ENCODE results near the gene GBP3. TPM values are rescaled to one million over a fixed set of nuclear protein-coding genes. Genes with fewer than 3 reads are reported as not detected.
"Not testable (repeated sequence)": the region's sequence is repeated elsewhere in the genome, so short reads cannot be mapped to it uniquely, and the experiment has no call there.

Gene GBP3
- total RNA-seq, 3 donors from 2014 or later, result 10.1 to 44.9 (median 22.9) TPM

GRCh38 chr1:88980870-88981269 lies 41.8 kb downstream of the GBP3 start:
- Histone ChIP-seq H3K27ac (no peak overlapping the region), H3K4me3 (no peak overlapping the region), H3K36me3 (no peaks in the 10 kb centered on the region), H3K4me1 (peaks cover 0 to 9% of the 10 kb centered on the region in 2 donors), H3K27me3 (no peaks in the 10 kb centered on the region), H3K9me3 (no peaks in the 10 kb centered on the region)
- DNase-seq (ENCODE audit: low spot score in 2 of 2), result no peak
- intact Hi-C loops (cut with DNase I; ENCODE audit: low total_unique reads), result no loop called here
- no peak for TF ChIP-seq CTCF (IDR thresholded peaks at IDR 0.05)
- no peak for TF ChIP-seq POLR2AphosphoS5 (IDR thresholded peaks at IDR 0.05)
- no peak for TF ChIP-seq POLR2A (IDR thresholded peaks at IDR 0.05)

DNA sequence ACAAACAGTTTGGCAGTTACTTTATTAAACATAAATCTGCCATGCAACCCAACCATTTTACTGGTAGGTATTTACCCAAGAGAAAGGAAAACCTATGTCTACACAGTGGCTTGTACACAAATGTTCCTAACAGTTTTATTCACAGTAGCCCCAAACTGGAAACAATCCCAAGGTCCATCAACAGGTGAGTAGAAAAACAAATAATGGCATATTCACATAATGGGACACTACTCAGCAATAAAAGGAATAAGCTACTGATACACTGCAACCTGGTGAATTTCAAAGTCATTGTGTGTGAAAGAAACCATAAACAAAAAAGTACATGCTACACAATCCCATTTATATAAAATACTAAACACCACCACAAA lies 42.9 kb downstream of the GBP3 start:
- TF ChIP-seq POLR2AphosphoS5 (IDR thresholded peaks at IDR 0.05), result no peak
- TF ChIP-seq CTCF (IDR thresholded peaks at IDR 0.05), result no peak
- TF ChIP-seq POLR2A (IDR thresholded peaks at IDR 0.05), result no peak
- Histone ChIP-seq H3K36me3 (no peaks in the 10 kb centered on the region), H3K4me3 (no peak overlapping the region), H3K4me1 (peaks cover 0 to 3% of the 10 kb centered on the region in 2 donors), H3K9me3 (no peaks in the 10 kb centered on the region), H3K27ac (no peak overlapping the region), H3K27me3 (no peaks in the 10 kb centered on the region)
- no peak for DNase-seq (ENCODE audit: low spot score in 2 of 2)
- intact Hi-C loops (cut with DNase I; ENCODE audit: low total_unique reads), result loop anchor here (5.0 kb wide), 1 partner anchor 898 kb away; no protein-coding TSS in a partner anchor

GRCh38 chr1:88979054-88979748 lies 43.5 kb downstream of the GBP3 start:
- no peak overlapping the region for H3K4me3 ChIP-seq
- intact Hi-C loops (cut with DNase I; ENCODE audit: low total_unique reads), result loop anchor here (5.0 kb wide), 1 partner anchor 898 kb away; no protein-coding TSS in a partner anchor
- no peaks in the 10 kb centered on the region for H3K36me3 ChIP-seq
- no peaks in the 10 kb centered on the region for H3K4me1 ChIP-seq
- H3K27me3 ChIP-seq, result no peaks in the 10 kb centered on the region
- no peak overlapping the region for H3K27ac ChIP-seq
- DNase-seq (ENCODE audit: low spot score in 2 of 2), result no peak
- TF ChIP-seq POLR2A (IDR thresholded peaks at IDR 0.05) (no peak), CTCF (IDR thresholded peaks at IDR 0.05) (no peak), POLR2AphosphoS5 (IDR thresholded peaks at IDR 0.05) (no peak)
- no peaks in the 10 kb centered on the region for H3K9me3 ChIP-seq

DNA sequence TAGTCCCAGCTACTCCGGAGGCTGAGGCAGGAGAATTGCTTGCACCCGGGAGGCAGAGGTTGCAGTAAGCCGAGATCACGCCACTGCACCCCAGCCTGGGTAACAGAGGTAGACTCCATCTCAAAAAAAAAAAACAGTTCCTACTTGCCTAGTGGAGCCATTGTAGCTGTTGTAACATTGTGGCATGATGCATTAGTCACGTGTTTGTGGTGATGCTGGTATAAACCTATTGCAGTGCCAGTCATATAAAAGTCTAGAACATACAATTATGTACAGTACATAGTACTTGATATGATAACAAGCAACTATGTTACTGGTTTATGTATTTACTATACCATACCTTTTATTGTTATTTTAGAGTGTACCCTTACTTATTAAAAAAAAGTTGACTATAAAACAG lies 46.4 kb downstream of the GBP3 start:
- no peaks in the 10 kb centered on the region for H3K4me1 ChIP-seq
- no peaks in the 10 kb centered on the region for H3K27me3 ChIP-seq
- DNase-seq (ENCODE audit: low spot score in 2 of 2), result no peak
- no peaks in the 10 kb centered on the region for H3K9me3 ChIP-seq
- H3K36me3 ChIP-seq, result no peaks in the 10 kb centered on the region
- no peak overlapping the region for H3K27ac ChIP-seq
- H3K4me3 ChIP-seq, result no peak overlapping the region
- intact Hi-C loops (cut with DNase I; ENCODE audit: low total_unique reads), result loop anchor here (5.0 kb wide), 1 partner anchor 901 kb away; no protein-coding TSS in a partner anchor
- no peak for TF ChIP-seq POLR2AphosphoS5 (IDR thresholded peaks at IDR 0.05)
- TF ChIP-seq CTCF (IDR thresholded peaks at IDR 0.05), result no peak
- TF ChIP-seq POLR2A (IDR thresholded peaks at IDR 0.05), result no peak

GRCh38 chr1:88974616-88975172 lies 48.0 kb downstream of the GBP3 start:
- intact Hi-C loops (cut with DNase I; ENCODE audit: low total_unique reads), result loop anchor here (5.0 kb wide), 1 partner anchor 903 kb away; no protein-coding TSS in a partner anchor
- not testable (repeated sequence) for H3K27ac ChIP-seq; H3K36me3 ChIP-seq; H3K4me3 ChIP-seq; H3K4me1 ChIP-seq; DNase-seq (ENCODE audit: low spot score in 2 of 2); H3K9me3 ChIP-seq; H3K27me3 ChIP-seq

All from breast epithelium (tissue), 4 donors.